ENCODE measurements around the gene KATNB1.
"Not testable (repeated sequence)": the region's sequence is repeated elsewhere in the genome, so short reads cannot be mapped to it uniquely, and the experiment has no call there.

Gene KATNB1

GRCh38 chr16:57703416-57704010 lies 32.1 kb upstream of the KATNB1 start:
- DNase-seq, result no peak

DNA sequence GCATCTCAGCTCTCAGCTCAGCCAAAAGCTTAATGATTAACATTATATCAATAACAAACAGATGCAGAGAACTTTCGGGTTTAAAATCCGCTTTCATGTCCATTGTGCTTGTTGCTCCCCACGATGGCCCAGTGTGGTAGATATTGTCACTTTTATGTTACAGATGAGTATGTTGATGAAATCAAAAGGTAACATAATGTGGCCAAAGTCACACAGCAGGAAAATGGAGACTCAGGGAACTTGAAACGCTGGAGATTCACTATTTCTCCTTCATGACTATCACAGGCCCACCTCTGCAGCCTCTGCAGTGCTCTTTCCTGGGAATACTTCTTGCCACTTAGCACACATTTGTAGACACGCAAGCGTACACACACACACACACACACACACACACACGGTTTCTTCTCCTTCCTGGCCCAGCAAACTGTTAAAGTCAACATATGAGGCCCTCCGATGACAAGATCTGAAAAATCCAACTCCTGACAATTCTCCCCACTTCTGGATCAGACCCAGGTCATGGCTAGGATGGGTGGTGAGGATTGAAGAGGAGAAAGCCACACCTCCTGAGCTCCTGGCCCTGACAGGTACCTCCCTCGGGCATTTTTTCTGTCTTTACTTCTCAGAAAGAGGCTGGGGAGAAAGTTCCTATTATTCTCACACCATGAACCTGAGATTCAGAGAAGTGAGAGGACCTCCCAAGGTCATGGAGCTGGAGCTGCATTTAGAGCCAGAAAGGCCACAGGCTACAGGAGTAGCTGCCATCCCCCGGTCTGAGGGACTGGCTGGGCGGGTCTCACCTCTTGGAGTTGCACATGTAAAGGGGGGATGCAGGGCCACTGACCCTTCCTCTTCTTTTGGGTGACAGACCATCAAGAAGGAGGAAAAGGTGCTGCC lies 31.3 kb upstream of the KATNB1 start:
- DNase-seq, result no peak

- DNase-seq, result no peak
These were observed 30.4 kb upstream of the KATNB1 start for GRCh38 chr16:57704905-57705852.

DNA sequence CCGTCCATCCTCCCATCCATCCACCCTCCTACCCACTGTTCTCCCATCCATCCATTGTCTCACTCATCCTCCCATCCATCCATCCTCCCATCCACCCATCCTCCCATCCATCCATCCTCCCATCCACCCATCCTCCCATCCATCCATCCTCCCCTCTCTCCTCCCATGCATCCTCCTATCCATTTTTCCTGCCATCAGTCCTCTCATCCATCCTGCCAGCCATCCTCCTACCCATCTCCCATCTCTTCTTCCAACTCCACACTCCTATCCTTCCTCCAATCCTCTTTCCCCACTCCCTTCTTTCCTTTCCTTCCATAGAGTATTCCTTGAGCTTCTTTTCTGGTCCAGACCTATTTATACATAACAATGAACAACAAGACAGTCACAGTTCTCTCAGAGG lies 28.9 kb upstream of the KATNB1 start:
- no peak for DNase-seq

DNA sequence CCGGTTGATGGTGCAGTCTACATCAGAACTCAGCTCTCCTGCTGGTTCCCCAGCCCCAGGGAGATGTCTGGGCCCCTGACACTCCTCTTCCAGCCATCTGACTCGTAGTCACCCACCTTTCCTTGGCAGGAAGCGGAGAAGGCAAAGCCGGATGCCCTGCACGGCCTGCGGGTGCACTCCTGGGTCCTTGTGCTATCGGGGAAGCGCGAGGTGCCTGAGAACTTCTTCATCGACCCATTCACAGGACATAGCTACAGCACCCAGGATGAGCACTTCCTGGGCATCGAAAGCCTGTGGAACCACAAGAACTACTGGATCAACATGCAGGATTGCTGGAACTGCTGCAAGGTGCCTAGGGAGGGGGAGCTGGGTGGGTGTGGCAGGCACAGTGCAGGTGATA lies 28.2 kb upstream of the KATNB1 start:
- DNase-seq, result no peak

GRCh38 chr16:57708168-57708567 lies 27.4 kb upstream of the KATNB1 start:
- no peak for DNase-seq

DNA sequence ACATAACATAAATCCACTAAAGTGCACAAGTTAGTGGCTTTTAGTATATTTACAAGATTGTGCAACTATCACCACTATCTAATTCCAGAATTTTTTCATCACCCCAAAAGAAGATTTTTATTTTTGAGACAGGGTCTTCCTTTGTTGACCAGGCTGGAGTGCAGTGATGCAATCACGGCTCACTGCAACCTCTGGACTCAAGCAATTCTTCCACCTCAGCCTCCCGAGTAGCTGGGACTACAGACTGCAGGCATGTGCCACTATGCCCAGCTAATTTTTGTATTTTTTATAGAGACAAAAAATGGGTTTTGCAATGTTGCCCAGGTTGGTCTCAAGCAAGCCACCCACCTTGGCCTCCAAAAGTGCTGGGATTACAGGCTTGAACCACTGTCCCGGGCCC lies 25.9 kb upstream of the KATNB1 start:
- DNase-seq, result no peak

DNA sequence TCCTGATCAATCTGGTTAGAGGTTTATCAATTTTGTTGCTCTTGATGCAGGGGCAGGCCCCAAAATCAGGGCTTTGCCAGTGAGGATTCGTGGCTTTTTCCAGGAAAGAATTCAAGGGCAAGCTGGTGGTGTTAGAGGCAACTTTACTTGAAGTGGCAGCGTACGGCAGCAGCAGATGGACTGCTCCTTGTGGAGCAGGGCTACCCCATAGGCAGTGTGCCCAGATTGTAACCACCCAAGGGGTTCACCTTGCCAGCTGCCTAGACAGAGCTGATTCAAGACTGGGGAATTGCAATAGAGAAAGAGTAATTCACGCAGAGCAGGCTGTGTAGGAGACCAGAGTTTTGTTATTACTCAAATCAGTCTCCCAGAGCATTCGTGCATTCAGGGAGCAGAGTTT lies 24.2 kb upstream of the KATNB1 start:
- DNase-seq, result no peak

DNA sequence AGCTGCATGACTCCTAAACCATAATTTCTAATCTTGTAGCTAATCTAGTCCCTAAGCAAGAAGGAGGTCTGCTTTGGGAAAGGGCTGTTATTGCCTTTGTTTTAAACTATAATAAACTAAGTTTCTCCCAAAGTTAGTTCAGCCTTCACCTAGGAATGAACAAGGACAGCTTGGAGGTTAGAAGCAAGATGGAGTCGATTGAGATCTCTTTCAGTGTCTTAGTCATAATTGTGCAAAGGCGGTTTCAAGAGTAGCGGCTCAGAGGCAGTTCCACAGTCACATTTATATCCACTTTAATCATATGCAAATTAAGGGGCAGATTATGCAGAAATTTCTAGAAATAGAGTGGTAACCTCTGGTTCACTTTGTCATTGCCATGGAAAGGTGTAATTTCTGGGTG lies 23.6 kb upstream of the KATNB1 start:
- DNase-seq, result no peak

GRCh38 chr16:57712569-57712968 lies 23.0 kb upstream of the KATNB1 start:
- not testable (repeated sequence) for DNase-seq

DNA sequence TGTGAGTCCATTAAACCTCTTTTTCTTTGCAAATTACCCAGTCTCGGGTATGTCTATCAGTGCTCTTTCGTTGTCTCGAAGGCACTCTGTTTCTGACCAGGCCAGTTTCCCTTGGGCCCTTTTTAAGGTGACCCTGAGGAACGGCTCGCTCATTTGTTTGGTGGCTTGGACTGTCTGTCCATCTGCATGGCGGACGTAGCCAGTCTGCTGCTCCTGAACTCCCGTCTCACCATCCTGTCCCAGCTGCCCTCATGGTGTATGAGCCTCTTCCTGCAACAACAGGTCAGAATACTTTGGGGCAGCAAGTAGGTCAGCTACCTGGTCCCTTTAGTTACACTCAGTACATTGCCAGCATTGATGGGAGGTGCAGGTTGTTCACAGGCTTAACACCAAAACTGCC lies 22.0 kb upstream of the KATNB1 start:
- no peak for DNase-seq

DNA sequence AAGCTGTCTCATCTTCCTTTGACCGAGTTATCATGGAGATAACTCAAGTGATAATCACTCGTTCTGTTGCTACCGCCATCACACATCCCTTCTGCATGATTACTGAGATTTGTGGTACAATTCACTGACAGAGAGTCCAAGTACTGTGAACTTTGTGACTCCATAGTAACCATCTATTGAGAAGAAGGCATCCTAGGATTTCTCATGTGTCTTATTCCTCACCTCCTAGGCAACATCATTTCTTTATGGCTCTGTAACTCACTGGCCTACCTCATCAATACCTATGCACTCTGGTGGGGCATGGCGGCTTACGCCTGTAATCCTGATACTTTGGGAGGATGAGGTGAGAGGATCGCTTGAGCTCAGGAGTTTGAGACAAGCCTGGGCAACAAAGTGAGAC lies 21.5 kb upstream of the KATNB1 start:
- DNase-seq, result no peak

DNA sequence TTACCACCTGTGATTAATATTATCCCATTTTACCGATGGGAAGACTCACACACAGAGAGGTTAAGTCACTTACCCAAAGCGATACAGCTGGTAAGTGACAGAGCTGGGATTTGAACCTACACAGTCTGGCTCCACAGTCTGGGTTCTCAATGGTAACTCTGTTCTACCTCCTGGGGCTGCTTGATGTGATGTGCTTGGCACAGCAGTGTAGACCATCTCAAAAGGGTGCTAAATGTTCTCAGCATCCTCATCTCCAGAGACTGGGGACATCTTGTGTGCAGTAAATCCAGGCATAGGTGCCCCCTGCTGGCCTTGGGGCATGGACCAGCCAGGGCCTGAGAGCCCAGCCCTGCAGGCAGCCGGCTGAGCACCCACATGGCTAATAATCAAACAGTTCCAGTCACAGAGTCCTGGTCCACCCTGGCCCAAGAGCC lies 15.4 kb upstream of the KATNB1 start:
- DNase-seq, result peak; percentile 19

GRCh38 chr16:57721356-57722209 lies 14.0 kb upstream of the KATNB1 start:
- no peak for DNase-seq

DNA sequence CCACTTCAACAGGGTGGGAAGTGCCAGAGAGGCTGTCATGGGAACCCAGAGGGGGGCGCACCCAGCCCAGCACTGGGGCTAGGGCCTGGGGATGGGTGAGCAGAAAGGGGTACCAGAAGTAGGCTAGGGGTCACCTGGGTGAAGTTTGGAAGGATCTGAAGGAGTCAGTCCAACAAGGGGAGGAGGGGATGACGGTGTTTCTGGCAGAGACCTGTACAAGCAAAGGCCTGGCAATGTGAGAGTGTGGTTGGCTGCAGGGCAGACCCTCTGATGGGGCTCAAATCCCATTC lies 13.4 kb upstream of the KATNB1 start:
- DNase-seq, result no peak

- DNase-seq, result no peak
These were observed 12.9 kb upstream of the KATNB1 start for GRCh38 chr16:57722651-57723050.

- DNase-seq, result no peak
These were observed 12.4 kb upstream of the KATNB1 start for GRCh38 chr16:57723170-57723569.

GRCh38 chr16:57724531-57724930 lies 11.0 kb upstream of the KATNB1 start:
- no peak for DNase-seq

DNA sequence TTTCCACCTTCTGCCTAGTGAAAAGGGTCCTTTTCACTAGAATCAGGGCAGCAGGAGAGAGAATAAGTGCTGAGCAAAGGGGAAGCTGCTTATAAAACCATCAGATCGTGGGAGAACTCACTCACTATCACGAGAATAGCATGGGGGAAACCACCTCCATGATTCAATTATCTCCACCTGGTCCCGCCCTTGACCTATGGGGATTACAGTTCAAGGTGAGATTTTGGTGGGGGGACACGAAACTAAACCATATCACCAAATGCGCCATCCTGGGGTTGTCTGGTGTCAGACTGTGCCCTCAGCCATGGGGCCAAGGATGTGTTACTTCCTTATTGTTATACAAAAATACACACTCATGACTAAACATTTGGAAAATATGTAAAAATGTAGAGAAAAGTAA lies 10.4 kb upstream of the KATNB1 start:
- DNase-seq, result no peak

GRCh38 chr16:57725554-57725953 lies 10.0 kb upstream of the KATNB1 start:
- no peak for DNase-seq

DNA sequence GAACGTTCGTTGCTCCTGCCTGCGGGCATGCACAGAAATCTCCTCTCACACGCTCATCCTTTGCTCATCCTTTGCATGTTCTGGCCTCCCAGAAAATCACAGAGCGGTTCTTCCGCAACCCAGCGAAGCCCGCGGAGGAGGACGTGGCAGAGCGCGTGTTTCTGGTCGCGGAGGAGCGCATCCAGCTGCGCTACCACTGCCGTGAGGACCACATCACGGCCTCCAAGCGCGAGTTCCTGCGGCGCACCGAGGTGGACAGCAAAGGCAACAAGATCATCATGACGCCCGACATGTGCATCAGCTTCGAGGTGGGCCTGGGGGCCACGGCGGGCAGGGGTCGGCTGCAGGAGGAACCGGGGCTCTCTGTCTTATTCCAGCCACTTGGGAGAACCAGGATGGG lies 9.6 kb upstream of the KATNB1 start:
- DNase-seq, result no peak

- DNase-seq, result no peak
These were observed 9.1 kb upstream of the KATNB1 start for GRCh38 chr16:57726433-57726947.
